Endothelial cell of umbilical vein (primary cell): ENCODE results near the gene SH3TC1.

Source experiments
- EZH2 ChIP-seq: IDR thresholded peaks from 2 replicates; pipeline ENCODE4 v1.6.1; 2012; ENCODE audit warnings: borderline replicate concordance, low read depth, mild to moderate bottlenecking, moderate library complexity, low read length, inconsistent platforms; ENCODE audit not compliant: severe bottlenecking
- POLR2A ChIP-seq: IDR thresholded peaks from 2 replicates; pipeline ENCODE4 v1.6.1; 2012; ENCODE audit warnings: low read depth, mild to moderate bottlenecking, control low read depth, low read length
- POLR2AphosphoS5 ChIP-seq: IDR thresholded peaks from 2 replicates; pipeline ENCODE4 v1.6.1; 2012; ENCODE audit warnings: low read depth, mild to moderate bottlenecking, control low read depth, low read length, moderate library complexity; ENCODE audit not compliant: insufficient read depth
- TF ChIP-seq, protein P1 (sequence below), 2 donors: IDR thresholded peaks; 1 replicate in 1 of 2; 2 replicates in 1 of 2; pipeline ENCODE4 v1.5.1; 2011; ENCODE audit warnings: low read length in 2 of 2, mild to moderate bottlenecking in 2 of 2, moderate library complexity in 2 of 2, control low read depth in 1 of 2, inconsistent platforms in 1 of 2, low read depth in 1 of 2; ENCODE audit not compliant: insufficient read depth in 1 of 2; ENCODE audit errors: extremely low read depth in 1 of 2

DNA sequence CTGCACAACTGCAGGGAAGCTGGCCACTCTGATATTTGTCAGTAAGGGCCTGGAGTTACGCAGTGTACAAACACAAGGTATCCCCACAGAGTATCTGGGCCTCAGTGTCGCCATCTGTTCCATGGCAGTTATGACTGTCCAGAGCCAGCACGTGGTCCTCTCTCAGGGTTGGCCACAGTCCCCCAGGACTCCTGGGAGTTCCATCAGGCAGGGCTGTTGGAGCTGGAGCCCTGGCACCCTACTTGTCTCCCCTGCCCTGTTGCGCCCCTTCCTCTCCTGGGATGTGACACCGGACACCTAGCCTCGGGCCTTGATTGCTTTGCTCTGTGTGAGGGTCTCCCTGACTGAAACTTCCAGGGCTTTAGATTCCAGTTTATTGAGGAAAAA lies 78.9 kb downstream of the SH3TC1 start:
- TF ChIP-seq POLR2A (no peak), EZH2 (no peak), POLR2AphosphoS5 (no peak)
- TF ChIP-seq, protein P1, sequence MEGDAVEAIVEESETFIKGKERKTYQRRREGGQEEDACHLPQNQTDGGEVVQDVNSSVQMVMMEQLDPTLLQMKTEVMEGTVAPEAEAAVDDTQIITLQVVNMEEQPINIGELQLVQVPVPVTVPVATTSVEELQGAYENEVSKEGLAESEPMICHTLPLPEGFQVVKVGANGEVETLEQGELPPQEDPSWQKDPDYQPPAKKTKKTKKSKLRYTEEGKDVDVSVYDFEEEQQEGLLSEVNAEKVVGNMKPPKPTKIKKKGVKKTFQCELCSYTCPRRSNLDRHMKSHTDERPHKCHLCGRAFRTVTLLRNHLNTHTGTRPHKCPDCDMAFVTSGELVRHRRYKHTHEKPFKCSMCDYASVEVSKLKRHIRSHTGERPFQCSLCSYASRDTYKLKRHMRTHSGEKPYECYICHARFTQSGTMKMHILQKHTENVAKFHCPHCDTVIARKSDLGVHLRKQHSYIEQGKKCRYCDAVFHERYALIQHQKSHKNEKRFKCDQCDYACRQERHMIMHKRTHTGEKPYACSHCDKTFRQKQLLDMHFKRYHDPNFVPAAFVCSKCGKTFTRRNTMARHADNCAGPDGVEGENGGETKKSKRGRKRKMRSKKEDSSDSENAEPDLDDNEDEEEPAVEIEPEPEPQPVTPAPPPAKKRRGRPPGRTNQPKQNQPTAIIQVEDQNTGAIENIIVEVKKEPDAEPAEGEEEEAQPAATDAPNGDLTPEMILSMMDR (IDR thresholded peaks at IDR 0.05; ENCODE audit: extremely low read depth in 1 of 2, insufficient read depth in 1 of 2, low read depth in 1 of 2, low read length in 2 of 2): no peak
